DND-41 (cell line): ENCODE results near the gene TBC1D5.

ENCODE experiments used
- ATAC-seq: fragments of 200-7000 bp; cut with Tn5 transposase; 3 replicates; pipeline ENCODE4 v1.9.1; 2021; ENCODE audit warnings: low read depth; ENCODE audit not compliant: insufficient read depth
- DNase-seq: peaks from one replicate; pipeline ENCODE4 v3.0.0-alpha.2; 2020
- H2AFZ ChIP-seq: 2 replicates; pipeline ENCODE4 v1.6.0; 2012; ENCODE audit warnings: low read depth, low read length
- H3K27ac ChIP-seq: 2 replicates; pipeline ENCODE4 v1.5.1; 2012; ENCODE audit warnings: low read length, inconsistent platforms
- H3K27me3 ChIP-seq: fragments of 200-600 bp; sonication (generic); 2 replicates; pipeline ENCODE4 v1.6.0; 2012; ENCODE audit warnings: low read length, mild to moderate bottlenecking, inconsistent platforms; ENCODE audit not compliant: insufficient read depth, poor library complexity
- H3K36me3 ChIP-seq: 2 replicates; pipeline ENCODE4 v1.5.1; 2012; ENCODE audit warnings: low read length, inconsistent platforms; ENCODE audit not compliant: insufficient read depth
- H3K4me1 ChIP-seq: 2 replicates; pipeline ENCODE4 v1.5.1; 2012; ENCODE audit warnings: mild to moderate bottlenecking, low read length; ENCODE audit not compliant: insufficient read depth
- H3K4me2 ChIP-seq: 2 replicates; pipeline ENCODE4 v1.6.0; 2012; ENCODE audit warnings: mild to moderate bottlenecking, moderate library complexity, low read length, inconsistent platforms; ENCODE audit not compliant: insufficient read depth
- H3K4me3 ChIP-seq, 2 experiments: fragments of 200-600 bp in 1 of 2; shearing (Covaris generic) in 1 of 2; 2 replicates each; pipeline ENCODE4 v1.5.1; 2012 to 2016; ENCODE audit warnings: inconsistent platforms in 2 of 2, low read length in 2 of 2, mild to moderate bottlenecking in 2 of 2, low read depth in 1 of 2, moderate library complexity in 1 of 2
- H3K79me2 ChIP-seq: 2 replicates; pipeline ENCODE4 v1.6.0; 2012; ENCODE audit warnings: low read length, inconsistent platforms; ENCODE audit not compliant: insufficient read depth
- H3K9ac ChIP-seq: 2 replicates; pipeline ENCODE4 v1.6.0; 2012; ENCODE audit warnings: low read depth, mild to moderate bottlenecking, inconsistent platforms, low read length, moderate library complexity
- H3K9me3 ChIP-seq: 2 replicates; pipeline ENCODE4 v1.5.1; 2012; ENCODE audit warnings: low read length, moderate library complexity, mild to moderate bottlenecking, inconsistent platforms; ENCODE audit not compliant: insufficient read depth, severe bottlenecking
- H4K20me1 ChIP-seq: 2 replicates; pipeline ENCODE4 v1.6.0; 2012; ENCODE audit warnings: low read length; ENCODE audit not compliant: insufficient read depth
- CTCF ChIP-seq: IDR thresholded peaks from 2 replicates; pipeline ENCODE4 v1.5.1; 2012; ENCODE audit warnings: borderline replicate concordance, low read length, moderate library complexity, mild to moderate bottlenecking; ENCODE audit not compliant: poor library complexity, severe bottlenecking; ENCODE audit errors: extremely low read depth
- EZH2 ChIP-seq: IDR thresholded peaks from 3 replicates; pipeline ENCODE4 v1.6.1; 2012; ENCODE audit warnings: borderline replicate concordance, low read depth, mild to moderate bottlenecking, moderate library complexity, low read length, inconsistent platforms; ENCODE audit not compliant: severe bottlenecking

TBC1D5 gene

DNA sequence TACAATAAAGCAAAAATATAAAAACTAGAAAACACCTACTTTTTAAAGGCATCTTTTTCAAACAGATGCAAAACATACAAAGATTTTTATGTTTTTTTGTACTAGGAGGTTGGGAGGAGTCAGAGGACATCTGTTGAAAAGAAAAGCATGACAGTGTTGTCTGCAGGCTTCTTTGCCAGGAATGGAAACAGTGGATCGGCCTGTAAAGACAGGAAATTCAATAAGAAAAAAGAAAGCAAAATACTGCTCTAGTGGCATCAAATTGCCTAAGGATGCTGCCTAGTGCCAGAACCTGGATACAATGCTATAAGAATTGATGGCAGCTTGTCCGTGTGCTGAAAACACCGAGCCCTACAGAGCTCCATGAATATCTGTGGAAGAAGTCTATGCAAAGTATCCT, 69.9 kb downstream of the TBC1D5 start:
- TF ChIP-seq EZH2 (no peak), CTCF (no peak)
- H3K36me3 ChIP-seq = no peaks in the 10 kb centered on the region; the same call in 1 of the 2 replicates
- no peak overlapping the region for H3K9ac ChIP-seq
- no peak for DNase-seq
- H3K4me3 ChIP-seq = no peak overlapping the region
- H3K27me3 ChIP-seq = no peaks in the 10 kb centered on the region
- peaks cover 50% of the 10 kb centered on the region for H3K79me2 ChIP-seq
- ATAC-seq = no peak
- no peak overlapping the region for H3K4me2 ChIP-seq
- no peaks in the 10 kb centered on the region for H3K9me3 ChIP-seq
- H3K27ac ChIP-seq = no peak overlapping the region
- peaks cover 4% of the 10 kb centered on the region for H3K4me1 ChIP-seq
- no peak overlapping the region for H2AFZ ChIP-seq
- peaks cover 5% of the 10 kb centered on the region; the same call in 1 of the 2 replicates for H4K20me1 ChIP-seq

DNA sequence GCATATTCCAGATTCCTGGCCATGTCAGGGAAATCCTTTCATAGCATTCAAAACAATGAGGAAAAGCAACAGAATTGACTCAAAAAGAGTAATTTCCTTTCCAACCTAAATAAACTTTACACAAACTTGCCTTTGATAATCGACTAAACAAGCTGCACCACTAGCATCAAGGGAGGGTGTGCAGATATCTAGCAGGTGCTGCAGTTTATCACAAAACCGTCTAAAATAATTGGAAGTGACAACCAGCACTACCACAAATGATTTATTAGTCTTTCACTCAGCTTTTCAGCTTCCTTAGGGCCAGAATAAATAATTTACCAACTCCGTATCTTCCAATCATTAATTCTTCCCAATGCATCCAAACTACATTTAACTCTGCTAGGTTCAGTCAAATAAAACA, 71.7 kb downstream of the TBC1D5 start:
- DNase-seq (no peak), ATAC-seq (no peak)
- H3K9me3 ChIP-seq = no peaks in the 10 kb centered on the region
- H3K79me2 ChIP-seq = peaks cover 46% of the 10 kb centered on the region
- no peak for TF ChIP-seq CTCF
- TF ChIP-seq EZH2 = no peak
- peaks cover 5% of the 10 kb centered on the region; the same call in 1 of the 2 replicates for H4K20me1 ChIP-seq
- H2AFZ ChIP-seq = no peak overlapping the region
- no peaks in the 10 kb centered on the region for H3K4me1 ChIP-seq
- H3K36me3 ChIP-seq = no peaks in the 10 kb centered on the region; the same call in 1 of the 2 replicates
- no peak overlapping the region for H3K4me2 ChIP-seq
- H3K9ac ChIP-seq = no peak overlapping the region
- no peak overlapping the region for H3K4me3 ChIP-seq
- H3K27ac ChIP-seq = no peak overlapping the region
- H3K27me3 ChIP-seq = no peaks in the 10 kb centered on the region

- no peak overlapping the region for H3K27ac ChIP-seq
- no peak overlapping the region for H2AFZ ChIP-seq
- no peaks in the 10 kb centered on the region; the same call in 1 of the 2 replicates for H4K20me1 ChIP-seq
- no peak overlapping the region for H3K4me3 ChIP-seq
- peaks cover 4% of the 10 kb centered on the region; the same call in 1 of the 2 replicates for H3K4me1 ChIP-seq
- no peak for DNase-seq
- no peaks in the 10 kb centered on the region for H3K9me3 ChIP-seq
- peaks cover 20% of the 10 kb centered on the region for H3K79me2 ChIP-seq
- 0 out of 2 replicates have a peak, but pooled peaks cover 2% of the 10 kb centered on the region for H3K36me3 ChIP-seq
- no peak overlapping the region for H3K9ac ChIP-seq
- no peak for ATAC-seq
- H3K27me3 ChIP-seq = no peaks in the 10 kb centered on the region
- no peak overlapping the region for H3K4me2 ChIP-seq
- TF ChIP-seq CTCF = no peak
- TF ChIP-seq EZH2 = no peak
Measured at GRCh38 chr3:17664923-17665322, 77.5 kb downstream of the TBC1D5 start.

- DNase-seq (no peak), ATAC-seq (no peak)
- Histone ChIP-seq H3K36me3 (no peaks in the 10 kb centered on the region), H3K9me3 (no peaks in the 10 kb centered on the region), H2AFZ (no peak overlapping the region), H3K4me1 (peaks cover 20% of the 10 kb centered on the region), H3K9ac (no peak overlapping the region), H3K27me3 (no peaks in the 10 kb centered on the region), H3K4me2 (no peak overlapping the region), H4K20me1 (peaks cover 7% of the 10 kb centered on the region), H3K79me2 (peaks cover 55% of the 10 kb centered on the region), H3K4me3 (no peak overlapping the region), H3K27ac (no peak overlapping the region)
- TF ChIP-seq EZH2 = no peak
- no peak for TF ChIP-seq CTCF
Measured at GRCh38 chr3:17656264-17656663, 86.2 kb downstream of the TBC1D5 start.
